K562 (cell line): ENCODE data around the gene CPA2. TPM values are rescaled to one million over a fixed set of nuclear protein-coding genes. Genes with fewer than 3 reads are reported as not detected.

Experiments
- ATAC-seq: fragments of 200-7000 bp; cut with Tn5 transposase; 3 replicates; pipeline ENCODE4 v1.9.1; 2020; ENCODE audit warnings: moderate library complexity
- BruUV-seq: library from RNA; stranded (reverse); fragments of 400-500 nt; replicated peaks from 2 replicates; lab custom pipeline; 2021; lab: Mats Ljungman, UMichigan
- CTCF ChIA-PET: fragments of 300-600 bp; formaldehyde crosslinking; extraction: SDS; loops from one replicate; lab custom pipeline; 2021; ENCODE audit warnings: low intra/inter-chr PET ratio; lab: Yijun Ruan, JAX
- POLR2A ChIA-PET: fragments of 300-600, 350-650 bp; sonication (Branson Sonifier 250); formaldehyde crosslinking; extraction: SDS; loops from one replicate; lab custom pipeline; 2021; ENCODE audit warnings: antibody characterized with exemption, inconsistent platforms; lab: Yijun Ruan, JAX
- DNase-seq, 4 experiments: peaks; one replicate each; pipeline versions ENCODE4 v3.0.0 to v3.0.0-alpha.2; 2011 to 2018; ENCODE audit warnings: low spot score in 3 of 4, mixed read lengths in 3 of 4; ENCODE audit errors: extremely low read depth in 1 of 4
- FAIRE-seq: peaks from 2 replicates; lab custom pipeline; 2011; peaks lifted over from hg19 to GRCh38; lab: Jason Lieb, UNC
- H2AFZ ChIP-seq: 2 replicates; pipeline ENCODE4 v1.6.0; 2011; ENCODE audit warnings: low read depth, low read length, control low read depth, inconsistent platforms
- H3K27ac ChIP-seq: fragments of 200-600 bp; 3 replicates; pipeline ENCODE4 v1.8.0; 2011; ENCODE audit warnings: low read depth, mild to moderate bottlenecking, control low read depth, inconsistent platforms, low read length, moderate library complexity, mixed read lengths; ENCODE audit errors: extremely low read depth
- H3K27me3 ChIP-seq, 2 experiments: fragments of 300-600 bp in 1 of 2; 2 replicates in 1 of 2; 3 replicates in 1 of 2; pipeline versions ENCODE4 v1.6.0 to v1.8.0; 2011; ENCODE audit warnings: inconsistent platforms in 2 of 2, low read length in 2 of 2, mild to moderate bottlenecking in 1 of 2, mixed read lengths in 1 of 2, moderate library complexity in 1 of 2; ENCODE audit not compliant: control insufficient read depth in 2 of 2, insufficient read depth in 2 of 2
- H3K36me3 ChIP-seq: fragments of 300-600 bp; 3 replicates; pipeline ENCODE4 v1.8.0; 2011; ENCODE audit warnings: mild to moderate bottlenecking, low read length, inconsistent platforms; ENCODE audit not compliant: control insufficient read depth, insufficient read depth
- H3K4me1 ChIP-seq, 2 experiments: fragments of 200-600 bp in 1 of 2; replicated peaks in 1 of 2; 2 replicates in 1 of 2; 3 replicates in 1 of 2; pipeline versions ENCODE4 v1.5.1 to v1.8.0; 2011; ENCODE audit warnings: inconsistent platforms in 2 of 2, low read length in 2 of 2, mild to moderate bottlenecking in 1 of 2, mixed read lengths in 1 of 2, moderate library complexity in 1 of 2; ENCODE audit not compliant: control insufficient read depth in 2 of 2, insufficient read depth in 2 of 2
- H3K4me2 ChIP-seq: 2 replicates; pipeline ENCODE4 v1.6.1; 2011; ENCODE audit warnings: low read length, control low read depth, inconsistent platforms, mixed read lengths; ENCODE audit not compliant: insufficient read depth
- H3K4me3 ChIP-seq: fragments of 200-600 bp; sonication (generic), shearing (Covaris generic); 2 replicates; pipeline ENCODE4 v1.5.1; 2016; ENCODE audit warnings: control low read depth, inconsistent platforms
- H3K79me2 ChIP-seq: fragments of 200-600 bp; 3 replicates; pipeline ENCODE4 v1.8.0; 2011; ENCODE audit warnings: low read length, inconsistent platforms; ENCODE audit not compliant: control insufficient read depth, insufficient read depth
- H3K9ac ChIP-seq, 2 experiments: 2 replicates each; pipeline versions ENCODE4 v1.6.0 to v1.6.1; 2011; ENCODE audit warnings: low read depth in 2 of 2, low read length in 2 of 2, control low read depth in 1 of 2, inconsistent platforms in 1 of 2, mild to moderate bottlenecking in 1 of 2, mixed read lengths in 1 of 2; ENCODE audit not compliant: insufficient read depth in 1 of 2
- H3K9me1 ChIP-seq: one replicate; pipeline ENCODE4 v1.6.0; 2011; ENCODE audit warnings: inconsistent platforms, mild to moderate bottlenecking, low read length, moderate library complexity; ENCODE audit not compliant: control insufficient read depth, insufficient read depth
- H3K9me3 ChIP-seq: replicated peaks from 2 replicates; pipeline ENCODE4 v1.5.1; 2011; ENCODE audit warnings: low read depth, low read length, inconsistent platforms; ENCODE audit not compliant: control insufficient read depth, insufficient read depth
- H4K20me1 ChIP-seq: replicated peaks from 2 replicates; pipeline ENCODE4 v1.6.1; 2011; ENCODE audit warnings: low read length, inconsistent platforms, mixed read lengths; ENCODE audit not compliant: control insufficient read depth, insufficient read depth
- CBFA2T2 ChIP-seq: fragments of 450-650 bp; conservative IDR thresholded peaks from 2 replicates; pipeline ENCODE4 v1.6.1; 2017; ENCODE audit warnings: mild to moderate bottlenecking
- RNF2 ChIP-seq: sonication (generic); IDR thresholded peaks from 2 replicates; pipeline ENCODE4 v1.6.1; 2016
- YY1 ChIP-seq, 3 experiments: IDR thresholded peaks; 2 replicates each; pipeline ENCODE4 v1.6.1; 2011; ENCODE audit warnings: low read length in 2 of 3, mild to moderate bottlenecking in 2 of 3, moderate library complexity in 2 of 3, borderline replicate concordance in 1 of 3, control low read depth in 1 of 3, low read depth in 1 of 3; ENCODE audit not compliant: insufficient read depth in 3 of 3, insufficient replicate concordance in 2 of 3, control insufficient read depth in 1 of 3, insufficient read length in 1 of 3; ENCODE audit errors: extremely low read depth in 1 of 3
- ZZZ3 ChIP-seq: fragments of 450-650 bp; IDR thresholded peaks from 2 replicates; pipeline ENCODE4 v1.6.1; 2016; ENCODE audit warnings: antibody characterized with exemption, mild to moderate bottlenecking, moderate library complexity
- WGBS: fragments of 100-300 bp; shearing (Covaris generic); methylation state at CpG from one replicate; pipeline ENCODE4 v1.1.6; 2016; ENCODE audit warnings: low coverage, mixed read lengths; ENCODE audit not compliant: insufficient coverage; ENCODE audit errors: missing lambda C conversion rate; 5-methylcytosine and 5-hydroxymethylcytosine counted together
- in situ Hi-C: fragments of 300-500 bp; cut with MboI; formaldehyde crosslinking; loops from 4 replicates; pipeline ENCODE4 v1.15.0; 2018; ENCODE audit warnings: inconsistent platforms, mixed read lengths
- intact Hi-C: fragments of 100-400 bp; cut with micrococcal nuclease; formaldehyde crosslinking; loops from 2 replicates; pipeline ENCODE4 v1.14.2; 2022
- polyA plus RNA-seq, 8 experiments: library from polyadenylated mRNA; depleted of rRNA in 4 of 8; stranded (reverse) in 5 of 8; unstranded in 3 of 8; fragments of >200 nt; fragmentation: Nextera tagmentation in 2 of 8; fragmentation: Illumina TruSeq in 1 of 8; extraction: Ambion mirVana in 2 of 8; extraction: Trizol in 1 of 8; gene quantifications; 2 replicates each; pipeline versions ENCODE4 v1.2.1 to v1.2.3, GENCODE V29; 2011 to 2014; ENCODE audit warnings: inconsistent platforms in 1 of 8, missing spikeins in 1 of 8
- total RNA-seq, 7 experiments: library from RNA; depleted of rRNA in 6 of 7; stranded (reverse); fragments of >200 nt in 6 of 7; fragmentation: Illumina TruSeq in 2 of 7; extraction: Trizol in 2 of 7; gene quantifications; 2 replicates each; pipeline versions ENCODE4 v1.2.1 to v1.2.3, GENCODE V29; 2011 to 2021; ENCODE audit warnings: low replicate concordance in 1 of 7
- TF ChIP-seq, protein P1 (sequence below): IDR thresholded peaks from 2 replicates; pipeline ENCODE4 v1.6.1; 2016; ENCODE audit warnings: missing genetic modification characterization, missing compliant biosample characterization

The CPA2 gene
- total and polyA plus RNA-seq, 9 of the 15 experiments (the other 6 are each of a cell fraction or from before 2014, with no cell fraction given): 0.04 to 0.84 (median 0.09) TPM; not detected in 4

DNA sequence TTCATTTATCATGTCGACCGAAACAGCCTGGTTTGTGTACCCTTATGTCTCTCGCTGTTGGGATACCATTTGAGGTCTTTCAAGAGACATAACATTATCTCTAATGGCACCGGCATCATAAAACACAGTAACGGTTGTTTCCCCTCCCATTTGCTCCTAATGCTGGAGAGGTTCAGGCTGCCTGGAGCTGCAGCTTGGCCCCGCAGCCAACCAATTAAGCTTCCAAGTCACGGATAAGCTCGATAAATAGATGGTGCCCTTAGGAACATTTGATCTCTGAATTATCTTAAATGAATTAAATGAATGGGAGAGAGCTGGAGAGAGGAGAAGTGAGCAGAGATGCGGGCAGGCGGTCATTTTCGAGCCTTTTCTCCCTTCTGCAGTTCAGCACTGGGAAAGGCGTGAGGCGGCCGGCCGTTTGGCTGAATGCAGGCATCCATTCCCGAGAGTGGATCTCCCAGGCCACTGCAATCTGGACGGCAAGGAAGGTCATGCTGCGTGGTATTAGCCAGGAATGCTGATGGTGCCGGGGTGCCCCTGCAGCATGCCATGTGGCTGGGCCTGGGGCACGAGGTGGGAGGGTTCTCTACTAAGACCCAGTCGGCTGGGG lies 38.9 kb downstream of the CPA2 start:
- BruUV-seq: no TSS peak
- Histone ChIP-seq H4K20me1 (no peaks in the 10 kb centered on the region), H3K27me3 (peaks cover 77 to 79% of the 10 kb centered on the region in 2 experiments), H3K9me3 (no peaks in the 10 kb centered on the region), H3K4me2 (no peak overlapping the region), H3K27ac (no peak overlapping the region), H3K79me2 (no peaks in the 10 kb centered on the region), H3K9ac (no peak overlapping the region; a peak in 1 of 4 replicates), H3K4me3 (no peak overlapping the region), H3K36me3 (no peaks in the 10 kb centered on the region), H2AFZ (no peak overlapping the region), H3K4me1 (peaks cover 0 to 2% of the 10 kb centered on the region in 2 experiments; a peak in 1 of 5 replicates), H3K9me1 (no peaks in the 10 kb centered on the region)
- 4% methylated on average over 21 of the region's 21 CpGs for WGBS
- FAIRE-seq (no peak), DNase-seq (no peak), ATAC-seq (no peak)
- TF ChIP-seq RNF2 (peak; percentile 35; the same call in 1 of the 2 replicates), YY1 (IDR thresholded peaks at IDR 0.05; ENCODE audit: borderline replicate concordance in 1 of 3, control insufficient read depth in 1 of 3, extremely low read depth in 1 of 3, insufficient read depth in 3 of 3, insufficient read length in 1 of 3, insufficient replicate concordance in 2 of 3, low read depth in 1 of 3, low read length in 2 of 3) (no peak), ZZZ3 (no peak)
- ChIA-PET POLR2A (interaction anchor here (0.7 to 0.9 kb wide), 4 partner anchors 9 to 114 kb away, joined by 3 to 7 read pairs (median 4); no protein-coding TSS in a partner anchor), CTCF (no interaction called here)
- in situ Hi-C loops: no loop called here
- intact Hi-C loops: loop anchor here (5.0 kb wide), 1 partner anchor 233 kb away; the partner anchor contains the start of gene KLHDC10

DNA sequence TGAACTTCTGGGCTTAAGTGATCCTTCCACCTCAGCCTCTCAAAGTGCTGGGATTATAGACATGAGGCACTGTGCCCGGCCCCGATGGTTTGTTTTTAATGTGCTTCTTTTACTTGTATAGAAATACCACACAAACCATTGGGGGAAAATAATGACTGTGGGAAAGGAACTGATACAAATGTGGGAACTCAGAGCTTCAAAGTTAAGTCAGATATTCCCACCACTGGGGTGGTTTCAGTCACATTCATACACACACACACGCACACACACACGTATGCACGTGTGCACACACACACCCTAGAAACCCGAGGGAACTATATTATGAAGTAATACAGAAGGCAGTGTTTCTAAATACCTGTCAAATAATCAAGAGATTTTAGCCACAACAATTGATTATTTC lies 43.3 kb downstream of the CPA2 start:
- ATAC-seq: no peak
- WGBS: 0% methylated on average over 6 of the region's 6 CpGs
- no peak for FAIRE-seq
- H3K4me1 ChIP-seq: peaks cover 0 to 2% of the 10 kb centered on the region in 2 experiments; a peak in 1 of 5 replicates
- no peaks in the 10 kb centered on the region for H3K36me3 ChIP-seq
- no peak for DNase-seq
- H4K20me1 ChIP-seq: no peaks in the 10 kb centered on the region
- H3K27ac ChIP-seq: no peak overlapping the region
- no peak overlapping the region for H3K4me3 ChIP-seq
- no peak overlapping the region for H2AFZ ChIP-seq
- no peaks in the 10 kb centered on the region for H3K9me3 ChIP-seq
- H3K4me2 ChIP-seq: no peak overlapping the region
- in situ Hi-C loops: no loop called here
- H3K9me1 ChIP-seq: no peaks in the 10 kb centered on the region
- no peak overlapping the region for H3K9ac ChIP-seq
- peaks cover 63 to 71% of the 10 kb centered on the region in 2 experiments; a peak in 4 of 5 replicates for H3K27me3 ChIP-seq
- CTCF ChIA-PET: no interaction called here
- POLR2A ChIA-PET: interaction anchor here (0.7 to 1.4 kb wide), 2 partner anchors 11 to 12 kb away, joined by 3 read pairs; no protein-coding TSS in a partner anchor
- no peaks in the 10 kb centered on the region for H3K79me2 ChIP-seq
- intact Hi-C loops: loop anchor here (5.0 kb wide), 1 partner anchor 238 kb away; the partner anchor contains the start of gene KLHDC10
- 0 out of 2 replicates have a peak, but pooled peaks have one; percentile 1 for TF ChIP-seq CBFA2T2
- TF ChIP-seq, protein P1, sequence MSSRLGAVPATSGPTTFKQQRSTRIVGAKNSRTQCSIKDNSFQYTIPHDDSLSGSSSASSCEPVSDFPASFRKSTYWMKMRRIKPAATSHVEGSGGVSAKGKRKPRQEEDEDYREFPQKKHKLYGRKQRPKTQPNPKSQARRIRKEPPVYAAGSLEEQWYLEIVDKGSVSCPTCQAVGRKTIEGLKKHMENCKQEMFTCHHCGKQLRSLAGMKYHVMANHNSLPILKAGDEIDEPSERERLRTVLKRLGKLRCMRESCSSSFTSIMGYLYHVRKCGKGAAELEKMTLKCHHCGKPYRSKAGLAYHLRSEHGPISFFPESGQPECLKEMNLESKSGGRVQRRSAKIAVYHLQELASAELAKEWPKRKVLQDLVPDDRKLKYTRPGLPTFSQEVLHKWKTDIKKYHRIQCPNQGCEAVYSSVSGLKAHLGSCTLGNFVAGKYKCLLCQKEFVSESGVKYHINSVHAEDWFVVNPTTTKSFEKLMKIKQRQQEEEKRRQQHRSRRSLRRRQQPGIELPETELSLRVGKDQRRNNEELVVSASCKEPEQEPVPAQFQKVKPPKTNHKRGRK: no peak
- TF ChIP-seq, all 486 proteins: peak for 1
- BruUV-seq: no TSS peak
